Activated CD4-positive, alpha-beta memory T cell treated with anti-CD3 and anti-CD28 coated beads for 36 hours (primary cell): ENCODE results near the gene CHCHD3. TPM values are rescaled to one million over a fixed set of nuclear protein-coding genes. Genes with fewer than 3 reads are reported as not detected.

Source experiments
- CTCF ChIA-PET: fragments of 350-600 bp; sonication (Branson Sonifier 250); formaldehyde crosslinking; loops from one replicate; lab custom pipeline; 2021; ENCODE audit warnings: antibody characterized with exemption, inconsistent platforms; lab: Charles Lee
- POLR2A ChIA-PET: fragments of 350-600 bp; sonication (Branson Sonifier 250); formaldehyde crosslinking; loops from one replicate; lab custom pipeline; 2021; ENCODE audit warnings: antibody characterized with exemption; lab: Charles Lee
- DNase-seq: peaks from one replicate; pipeline ENCODE4 v3.0.0-alpha.2; 2020
- H3K27ac Mint-ChIP-seq: one replicate; pipeline ENCODE4 v1.8.0; 2021; ENCODE audit warnings: mixed read lengths
- H3K27me3 Mint-ChIP-seq: one replicate; pipeline ENCODE4 v1.8.0; 2021; ENCODE audit warnings: mixed read lengths
- H3K36me3 Mint-ChIP-seq: one replicate; pipeline ENCODE4 v1.8.0; 2021; ENCODE audit warnings: mixed read lengths
- H3K4me1 Mint-ChIP-seq: one replicate; pipeline ENCODE4 v1.8.0; 2021; ENCODE audit warnings: low read depth, mixed read lengths
- H3K4me3 Mint-ChIP-seq: one replicate; pipeline ENCODE4 v1.8.0; 2021; ENCODE audit warnings: mild to moderate bottlenecking, mixed read lengths
- H3K9me3 Mint-ChIP-seq: one replicate; pipeline ENCODE4 v1.8.0; 2021; ENCODE audit warnings: mixed read lengths
- intact Hi-C: fragments of 100-400 bp; cut with micrococcal nuclease; formaldehyde crosslinking; loops from one replicate; pipeline ENCODE4 v1.15.1; 2023
- total RNA-seq, 2 experiments: library from RNA; stranded (reverse); gene quantifications; one replicate each; pipeline ENCODE4 v1.2.3, GENCODE V29; 2021

Gene CHCHD3
- total RNA-seq, 2 experiments from 2014 or later: 49.6 to 51.0 TPM

- Mint-ChIP-seq H3K4me3 (no peak overlapping the region), H3K36me3 (peaks cover 6% of the 10 kb centered on the region), H3K27ac (no peak overlapping the region), H3K27me3 (no peaks in the 10 kb centered on the region), H3K4me1 (peaks cover 2% of the 10 kb centered on the region), H3K9me3 (no peaks in the 10 kb centered on the region)
- POLR2A ChIA-PET: no interaction called here
- no peak for DNase-seq
- intact Hi-C loops: no loop called here
- CTCF ChIA-PET: no interaction called here
Measured at GRCh38 chr7:132858251-132858650, 223.6 kb downstream of the CHCHD3 start.

GRCh38 chr7:132857703-132858102, 224.2 kb downstream of the CHCHD3 start:
- Mint-ChIP-seq H3K4me1 (peaks cover 2% of the 10 kb centered on the region), H3K27ac (no peak overlapping the region), H3K9me3 (no peaks in the 10 kb centered on the region), H3K4me3 (no peak overlapping the region), H3K36me3 (peaks cover 6% of the 10 kb centered on the region), H3K27me3 (no peaks in the 10 kb centered on the region)
- CTCF ChIA-PET: interaction anchor here (0.6 kb wide), 1 partner anchor 203 kb away, joined by 3 read pairs; no protein-coding TSS in a partner anchor
- intact Hi-C loops: no loop called here
- POLR2A ChIA-PET: no interaction called here
- DNase-seq: no peak

GRCh38 chr7:132857031-132857430, 224.9 kb downstream of the CHCHD3 start:
- CTCF ChIA-PET: interaction anchor here (0.6 kb wide), 1 partner anchor 203 kb away, joined by 3 read pairs; no protein-coding TSS in a partner anchor
- DNase-seq: no peak
- H3K4me1 Mint-ChIP-seq: peaks cover 2% of the 10 kb centered on the region

GRCh38 chr7:132856416-132856815, 225.5 kb downstream of the CHCHD3 start:
- peaks cover 2% of the 10 kb centered on the region for H3K4me1 Mint-ChIP-seq
- CTCF ChIA-PET: no interaction called here
- intact Hi-C loops: no loop called here

More at GRCh38 chr7:132857031-132857430, 224.9 kb downstream of the CHCHD3 start:
- intact Hi-C loops: no loop called here
- no peaks in the 10 kb centered on the region for H3K27me3 Mint-ChIP-seq
- H3K36me3 Mint-ChIP-seq: peaks cover 9% of the 10 kb centered on the region
- no peak overlapping the region for H3K4me3 Mint-ChIP-seq
- H3K27ac Mint-ChIP-seq: no peak overlapping the region
- POLR2A ChIA-PET: no interaction called here
- H3K9me3 Mint-ChIP-seq: no peaks in the 10 kb centered on the region

GRCh38 chr7:132855901-132856300, 226.0 kb downstream of the CHCHD3 start:
- no peak for DNase-seq
- H3K36me3 Mint-ChIP-seq: peaks cover 9% of the 10 kb centered on the region
- no peak overlapping the region for H3K27ac Mint-ChIP-seq
- intact Hi-C loops: no loop called here
- CTCF ChIA-PET: no interaction called here
- no peaks in the 10 kb centered on the region for H3K27me3 Mint-ChIP-seq
- H3K4me3 Mint-ChIP-seq: no peak overlapping the region
- no peaks in the 10 kb centered on the region for H3K9me3 Mint-ChIP-seq
- H3K4me1 Mint-ChIP-seq: peaks cover 2% of the 10 kb centered on the region
- POLR2A ChIA-PET: no interaction called here

More at GRCh38 chr7:132856416-132856815, 225.5 kb downstream of the CHCHD3 start:
- H3K27ac Mint-ChIP-seq: no peak overlapping the region
- POLR2A ChIA-PET: no interaction called here
- no peaks in the 10 kb centered on the region for H3K9me3 Mint-ChIP-seq
- DNase-seq: no peak
- H3K27me3 Mint-ChIP-seq: no peaks in the 10 kb centered on the region
- peaks cover 9% of the 10 kb centered on the region for H3K36me3 Mint-ChIP-seq
- no peak overlapping the region for H3K4me3 Mint-ChIP-seq

- Mint-ChIP-seq H3K4me1 (peaks cover 2% of the 10 kb centered on the region), H3K36me3 (peaks cover 13% of the 10 kb centered on the region), H3K4me3 (no peak overlapping the region), H3K9me3 (no peaks in the 10 kb centered on the region), H3K27ac (no peak overlapping the region), H3K27me3 (no peaks in the 10 kb centered on the region)
- no peak for DNase-seq
- intact Hi-C loops: no loop called here
- ChIA-PET POLR2A (no interaction called here), CTCF (no interaction called here)
Measured at GRCh38 chr7:132854238-132854637, 227.7 kb downstream of the CHCHD3 start.

- Mint-ChIP-seq H3K36me3 (peaks cover 11% of the 10 kb centered on the region), H3K4me3 (no peak overlapping the region), H3K4me1 (no peaks in the 10 kb centered on the region), H3K27me3 (no peaks in the 10 kb centered on the region), H3K27ac (no peak overlapping the region), H3K9me3 (no peaks in the 10 kb centered on the region)
- intact Hi-C loops: no loop called here
- ChIA-PET CTCF (no interaction called here), POLR2A (no interaction called here)
- DNase-seq: no peak
Measured at GRCh38 chr7:132847376-132847775, 234.5 kb downstream of the CHCHD3 start.

GRCh38 chr7:132846086-132846485, 235.8 kb downstream of the CHCHD3 start:
- ChIA-PET POLR2A (no interaction called here), CTCF (no interaction called here)
- no peaks in the 10 kb centered on the region for H3K9me3 Mint-ChIP-seq
- peaks cover 16% of the 10 kb centered on the region for H3K36me3 Mint-ChIP-seq
- intact Hi-C loops: no loop called here
- no peaks in the 10 kb centered on the region for H3K27me3 Mint-ChIP-seq
- H3K4me1 Mint-ChIP-seq: no peaks in the 10 kb centered on the region
- no peak overlapping the region for H3K27ac Mint-ChIP-seq
- DNase-seq: no peak
- no peak overlapping the region for H3K4me3 Mint-ChIP-seq

- DNase-seq: no peak
- Mint-ChIP-seq H3K27me3 (no peaks in the 10 kb centered on the region), H3K9me3 (no peaks in the 10 kb centered on the region), H3K36me3 (peaks cover 16% of the 10 kb centered on the region), H3K4me1 (no peaks in the 10 kb centered on the region), H3K27ac (no peak overlapping the region), H3K4me3 (no peak overlapping the region)
- intact Hi-C loops: no loop called here
- POLR2A ChIA-PET: no interaction called here
- CTCF ChIA-PET: no interaction called here
Measured at GRCh38 chr7:132842478-132842877, 239.4 kb downstream of the CHCHD3 start.

GRCh38 chr7:132840199-132840598, 241.7 kb downstream of the CHCHD3 start:
- DNase-seq: no peak
- no peaks in the 10 kb centered on the region for H3K27me3 Mint-ChIP-seq

GRCh38 chr7:132838313-132838712, 243.6 kb downstream of the CHCHD3 start:
- intact Hi-C loops: no loop called here
- Mint-ChIP-seq H3K4me1 (no peaks in the 10 kb centered on the region), H3K27me3 (no peaks in the 10 kb centered on the region), H3K36me3 (peaks cover 26% of the 10 kb centered on the region), H3K27ac (no peak overlapping the region), H3K9me3 (no peaks in the 10 kb centered on the region), H3K4me3 (no peak overlapping the region)
- POLR2A ChIA-PET: no interaction called here
- DNase-seq: no peak
- CTCF ChIA-PET: no interaction called here

More at GRCh38 chr7:132840199-132840598, 241.7 kb downstream of the CHCHD3 start:
- POLR2A ChIA-PET: no interaction called here
- Mint-ChIP-seq H3K9me3 (no peaks in the 10 kb centered on the region), H3K4me1 (no peaks in the 10 kb centered on the region), H3K36me3 (peaks cover 30% of the 10 kb centered on the region), H3K4me3 (no peak overlapping the region), H3K27ac (no peak overlapping the region)
- intact Hi-C loops: no loop called here
- CTCF ChIA-PET: no interaction called here

- DNase-seq: no peak
- Mint-ChIP-seq H3K9me3 (no peaks in the 10 kb centered on the region), H3K27me3 (no peaks in the 10 kb centered on the region), H3K4me1 (no peaks in the 10 kb centered on the region), H3K27ac (no peak overlapping the region), H3K4me3 (no peak overlapping the region), H3K36me3 (peaks cover 25% of the 10 kb centered on the region)
- intact Hi-C loops: no loop called here
- POLR2A ChIA-PET: no interaction called here
- CTCF ChIA-PET: no interaction called here
Measured at GRCh38 chr7:132837529-132837928, 244.4 kb downstream of the CHCHD3 start.

GRCh38 chr7:132836746-132837145, 245.1 kb downstream of the CHCHD3 start:
- no peaks in the 10 kb centered on the region for H3K4me1 Mint-ChIP-seq
- intact Hi-C loops: no loop called here
- no peak for DNase-seq
- H3K9me3 Mint-ChIP-seq: no peaks in the 10 kb centered on the region
- POLR2A ChIA-PET: no interaction called here
- peaks cover 23% of the 10 kb centered on the region for H3K36me3 Mint-ChIP-seq
- no peak overlapping the region for H3K4me3 Mint-ChIP-seq
- CTCF ChIA-PET: interaction anchor here (0.7 kb wide), 1 partner anchor 274 kb away, joined by 3 read pairs; no protein-coding TSS in a partner anchor
- H3K27me3 Mint-ChIP-seq: no peaks in the 10 kb centered on the region
- H3K27ac Mint-ChIP-seq: no peak overlapping the region
